Mesenteric fat pad (tissue), 1 donor: ENCODE data around the gene TTC23. TPM values are rescaled to one million over a fixed set of nuclear protein-coding genes. Genes with fewer than 3 reads are reported as not detected.
"Not testable (repeated sequence)": the region's sequence is repeated elsewhere in the genome, so short reads cannot be mapped to it uniquely, and the experiment has no call there.

Experiments used
- DNase-seq: peaks from one replicate; pipeline ENCODE4 v3.0.0-alpha.2; 2020; ENCODE audit warnings: low spot score
- total RNA-seq: library from RNA; stranded (reverse); fragmentation: NEBNext Ultra II Directional; extraction: Animal tissue kit (Norgen Biotek cat#: 25700); gene quantifications from one replicate; pipeline ENCODE4 v1.2.1, GENCODE V29; 2021
- donor health status: DM: yes; HTN: yes; CAD: no.

The TTC23 gene
- total RNA-seq, 1 donor from 2014 or later, result 18.7 TPM

DNA sequence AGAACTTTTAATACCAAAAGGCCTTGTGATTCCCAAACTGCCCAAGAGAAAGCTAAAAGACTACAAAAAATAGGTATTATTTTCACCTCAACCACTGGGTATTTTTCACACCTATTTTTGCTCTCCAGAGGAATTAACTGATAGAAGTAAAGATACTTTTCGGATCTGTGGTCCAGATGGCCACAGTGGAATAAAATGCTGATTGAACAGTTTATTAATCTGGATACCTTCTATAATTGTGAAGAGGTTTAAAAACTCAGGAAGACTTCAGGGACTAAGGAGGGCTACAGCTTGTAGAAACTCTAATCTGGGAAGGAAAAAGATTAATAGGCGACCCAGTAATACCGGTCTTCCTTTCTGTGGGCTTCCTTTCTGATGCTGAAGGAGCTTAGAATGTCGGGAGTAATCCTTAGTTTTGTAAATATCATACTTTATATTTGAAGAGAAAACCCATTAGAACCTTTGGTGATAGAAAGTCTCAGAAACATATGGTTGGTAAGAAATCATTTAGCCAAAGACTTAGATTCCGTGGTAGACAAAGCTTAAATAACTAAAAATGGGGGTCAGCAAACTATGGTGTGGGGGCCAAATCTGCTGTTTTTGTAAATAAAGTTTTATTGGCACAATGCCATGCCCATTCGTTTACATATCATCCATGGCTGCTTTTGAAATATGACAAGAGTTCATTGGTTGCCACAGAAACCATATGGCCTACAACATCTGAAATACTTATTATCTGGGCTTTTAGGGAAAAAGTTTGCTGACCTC is 47.8 kb downstream of the TTC23 start:
- no peak for DNase-seq

- DNase-seq, result no peak
These were observed 51.5 kb downstream of the TTC23 start for GRCh38 chr15:99197856-99198255.

DNA sequence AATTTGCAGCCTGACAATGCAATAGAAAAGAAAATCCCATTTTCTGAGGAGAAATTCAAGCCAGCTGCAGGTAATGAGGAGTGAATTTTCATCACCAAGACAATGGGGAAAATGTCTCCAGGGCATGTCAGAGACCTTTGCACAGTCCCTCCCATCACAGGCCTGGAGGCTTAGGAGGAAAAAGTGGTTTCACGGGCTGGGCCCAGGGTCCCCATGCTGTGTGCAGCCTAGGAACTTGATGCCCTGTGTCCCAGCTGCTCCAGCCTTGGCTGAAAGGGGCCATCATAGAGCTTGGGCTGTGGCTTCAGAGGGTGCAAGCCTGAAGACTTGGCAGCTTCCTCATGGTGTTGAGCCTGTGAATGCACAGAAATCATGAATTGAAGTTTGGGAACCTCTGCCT is 57.2 kb downstream of the TTC23 start:
- DNase-seq, result not testable (repeated sequence)

- no peak for DNase-seq
These were observed 61.4 kb downstream of the TTC23 start for GRCh38 chr15:99187936-99188335.

- DNase-seq, result no peak
These were observed 63.8 kb downstream of the TTC23 start for GRCh38 chr15:99185414-99186130.

DNA sequence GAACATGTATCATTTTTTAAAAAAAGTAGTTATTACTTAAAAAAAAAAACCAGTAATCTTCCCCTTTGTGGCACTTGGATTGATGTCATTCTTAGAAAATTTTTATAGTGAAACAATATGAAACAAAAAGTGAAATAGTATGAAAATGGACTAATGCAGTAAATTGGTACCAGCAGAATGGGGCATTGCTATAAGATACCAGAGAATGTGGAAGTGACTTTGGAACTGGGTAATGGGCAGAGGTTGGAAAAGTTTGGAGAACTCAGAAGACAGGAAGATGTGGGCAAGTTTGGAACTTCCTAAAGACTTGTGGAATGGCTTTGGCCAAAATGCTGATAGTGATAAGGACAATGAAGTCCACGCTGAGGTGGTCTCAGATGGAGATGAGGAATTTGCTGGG is 66.6 kb downstream of the TTC23 start:
- DNase-seq, result no peak

GRCh38 chr15:99181545-99181971 is 67.8 kb downstream of the TTC23 start:
- DNase-seq, result no peak

- no peak for DNase-seq
These were observed 68.4 kb downstream of the TTC23 start for GRCh38 chr15:99180964-99181306.

DNA sequence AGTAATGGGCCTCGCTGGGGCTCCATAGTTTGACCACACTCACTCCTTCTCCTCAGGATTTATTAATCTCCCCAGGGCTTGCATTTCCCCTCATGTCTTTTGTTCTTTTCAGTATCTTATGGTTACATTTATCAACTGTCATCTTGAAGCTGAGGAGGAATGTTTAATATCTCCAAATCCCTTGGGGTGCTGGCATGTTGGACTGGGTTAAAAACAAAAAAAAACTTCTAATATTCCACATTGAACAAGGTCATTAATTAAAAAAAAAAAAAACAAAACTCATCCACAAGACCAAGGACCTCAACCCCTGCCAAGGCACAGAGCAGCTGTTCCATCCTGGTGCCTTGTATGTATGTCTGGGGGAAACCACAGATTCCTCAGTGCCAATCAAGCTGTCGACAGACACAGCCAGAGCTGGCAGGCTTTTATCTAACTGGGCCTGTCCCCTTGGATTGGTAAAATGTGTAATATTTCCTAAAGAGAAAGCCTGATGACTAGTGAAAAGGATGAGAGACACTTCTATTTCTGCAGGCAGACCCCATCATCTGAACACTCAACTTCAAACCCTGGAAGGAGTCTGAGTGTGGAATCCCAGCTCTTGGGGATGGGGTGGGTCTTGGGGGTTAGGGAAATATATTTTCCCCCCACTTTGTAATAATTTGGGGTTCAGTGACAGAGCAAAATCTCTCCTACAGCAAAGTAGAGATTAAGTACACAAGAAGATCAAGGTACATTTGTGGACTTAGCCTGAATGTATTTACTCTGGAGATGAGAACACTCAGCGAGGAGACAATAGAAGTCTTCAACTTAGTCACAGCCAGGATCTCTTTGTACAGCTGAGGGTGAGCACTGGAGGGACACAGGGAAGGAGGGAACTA is 69.1 kb downstream of the TTC23 start:
- no peak for DNase-seq

GRCh38 chr15:99177679-99178078 is 71.7 kb downstream of the TTC23 start:
- DNase-seq, result no peak

GRCh38 chr15:99176757-99177156 is 72.6 kb downstream of the TTC23 start:
- DNase-seq, result no peak

DNA sequence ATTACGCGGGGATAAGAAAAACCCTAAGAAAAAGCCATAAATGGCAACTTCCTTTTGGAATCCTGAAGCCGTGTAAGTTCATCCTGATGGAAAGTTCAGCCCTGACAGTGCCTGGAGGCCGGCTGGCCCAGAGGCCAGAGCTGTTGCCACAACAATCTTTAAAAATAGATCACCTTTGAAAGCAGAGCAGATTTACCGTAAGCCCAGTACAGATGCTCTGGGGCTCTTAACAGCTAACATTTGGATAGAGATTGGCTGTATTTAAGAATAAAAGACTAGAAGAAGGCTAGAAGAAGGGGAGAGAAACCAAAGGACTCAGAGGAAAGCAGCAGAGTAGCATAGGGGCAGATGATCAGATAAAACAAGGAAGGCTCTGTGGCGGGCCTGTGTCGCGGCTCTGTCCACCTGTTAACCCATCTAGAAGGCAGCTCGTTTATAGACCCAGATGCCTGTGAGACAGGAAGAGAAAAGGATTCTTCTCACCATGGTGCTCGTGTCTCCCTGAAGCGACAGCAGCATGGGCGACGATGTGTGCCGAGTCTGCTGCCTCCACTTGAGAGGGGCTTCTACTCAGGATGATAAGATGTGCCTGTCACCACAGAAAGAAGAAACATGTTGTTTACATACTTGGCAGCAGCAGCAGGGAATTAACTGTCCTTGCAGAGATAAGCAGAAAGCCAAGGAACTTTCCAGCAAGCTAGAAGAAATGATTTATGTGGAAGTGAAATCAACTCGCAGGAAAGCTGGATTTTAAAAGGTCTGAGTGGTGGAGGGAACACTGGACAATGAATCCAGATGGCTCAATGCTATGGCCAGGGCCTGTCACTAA is 74.6 kb downstream of the TTC23 start:
- no peak for DNase-seq

DNA sequence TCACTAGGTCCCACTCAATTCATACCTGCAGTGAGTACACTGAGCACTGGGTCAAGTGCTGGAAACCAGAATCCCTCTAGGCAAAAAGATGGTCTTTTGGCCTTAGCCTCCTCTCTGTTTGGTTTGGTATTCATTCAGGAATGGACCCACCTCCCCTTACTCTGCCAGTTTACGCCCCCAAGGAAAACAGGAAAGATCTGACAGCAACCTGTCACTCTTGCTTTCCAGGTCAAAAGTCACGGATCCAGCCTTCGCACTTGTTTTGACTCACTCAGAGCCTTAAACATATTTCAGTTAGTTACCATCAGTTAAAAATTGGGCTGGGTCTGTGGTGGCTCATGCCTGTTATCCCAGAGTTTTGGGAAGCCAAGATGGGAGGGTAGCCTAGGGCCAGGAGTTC is 76.4 kb downstream of the TTC23 start:
- DNase-seq, result no peak

- no peak for DNase-seq
These were observed 77.2 kb downstream of the TTC23 start for GRCh38 chr15:99172171-99172570.

- no peak for DNase-seq
These were observed 78.8 kb downstream of the TTC23 start for GRCh38 chr15:99170476-99171065.

DNA sequence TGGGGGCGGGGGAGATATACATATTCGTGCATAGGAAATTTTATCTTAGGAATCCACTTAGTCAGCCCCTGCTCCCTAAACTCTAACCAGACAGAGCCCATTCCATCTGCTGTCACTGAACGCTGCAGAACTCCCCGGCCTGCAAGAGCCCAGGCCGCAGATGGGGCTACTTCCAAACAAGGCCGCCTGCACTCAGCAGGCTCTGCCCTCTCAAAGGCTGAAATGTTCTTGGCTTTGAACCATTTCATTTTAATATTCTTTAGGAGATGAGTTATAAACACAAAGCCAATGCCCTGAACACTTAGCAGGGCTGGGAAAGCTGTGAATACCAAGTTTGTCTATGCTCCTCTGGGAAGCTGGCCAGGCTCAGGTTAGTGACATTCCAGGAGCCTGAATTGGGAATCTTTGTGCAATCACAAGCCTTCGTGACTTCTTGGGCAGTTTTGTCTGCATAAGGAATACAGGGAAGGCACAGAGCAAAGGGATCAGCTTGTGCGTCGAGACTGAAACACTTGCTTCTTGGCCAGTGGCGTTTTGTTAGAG is 79.5 kb downstream of the TTC23 start:
- no peak for DNase-seq

DNA sequence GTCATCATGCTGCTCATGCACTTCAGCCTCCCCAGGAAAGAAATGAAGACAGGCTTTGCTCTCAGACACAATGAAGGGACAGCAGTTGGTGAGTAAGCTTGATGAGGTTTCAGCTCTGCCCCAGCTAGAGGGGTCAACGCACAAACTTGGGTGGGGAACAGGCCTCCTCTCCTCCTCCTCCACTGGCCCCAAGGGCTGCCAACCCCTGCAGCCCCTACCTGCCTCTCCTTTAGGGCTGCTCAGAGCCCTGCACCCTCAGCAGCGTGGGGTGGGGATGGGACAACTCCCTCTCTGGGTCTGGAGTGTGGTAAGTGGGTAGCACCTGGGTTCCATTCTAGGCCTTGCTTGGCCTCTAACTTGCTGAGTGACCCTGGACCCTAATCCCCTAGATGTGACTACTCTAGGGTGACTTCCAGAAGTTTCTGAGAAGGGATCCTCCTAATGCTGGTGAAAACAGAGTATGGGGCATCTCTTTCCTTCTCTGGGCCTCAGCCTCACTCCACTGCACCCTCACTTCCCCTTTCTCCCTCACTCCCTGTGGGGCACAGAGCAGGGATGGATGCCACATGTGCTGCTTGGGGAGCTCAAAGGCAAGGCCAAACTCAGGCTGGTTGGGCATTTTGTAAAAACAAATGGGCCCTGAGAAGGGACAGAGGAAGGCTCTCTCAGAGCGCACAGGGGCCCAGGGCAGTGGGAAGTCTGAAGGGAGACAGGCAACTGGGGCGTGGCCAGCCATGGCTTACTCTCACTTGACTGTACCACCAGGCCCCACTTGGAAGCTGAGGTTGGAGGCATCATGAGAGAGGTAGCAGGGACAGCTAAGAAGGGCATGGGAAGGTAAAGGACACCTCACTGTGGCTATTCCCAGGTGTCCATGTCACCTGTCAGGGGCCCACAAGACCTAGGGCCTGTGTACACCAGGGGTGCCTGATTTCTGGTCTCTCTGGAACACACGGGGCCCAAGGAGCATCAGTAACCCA is 80.5 kb downstream of the TTC23 start:
- DNase-seq, result no peak

DNA sequence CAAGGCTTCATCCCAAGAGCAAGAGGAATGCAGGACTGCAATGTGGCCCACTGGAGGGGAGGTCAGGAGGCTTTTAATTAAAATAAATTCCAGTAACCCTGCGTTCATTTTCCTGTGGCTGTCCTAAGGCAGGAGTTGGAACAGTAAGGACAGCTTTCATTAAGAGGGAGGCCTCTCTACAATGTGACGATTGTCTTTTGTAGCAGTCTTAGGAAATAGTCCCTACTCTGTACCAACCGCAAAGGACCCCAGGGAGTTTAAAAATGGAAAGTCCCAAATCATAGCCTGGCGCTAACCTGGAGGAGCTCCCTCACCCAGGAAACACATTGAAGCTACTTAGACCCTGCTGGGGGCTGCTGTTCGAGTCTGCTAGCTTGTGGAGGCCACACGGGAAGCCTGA is 81.7 kb downstream of the TTC23 start:
- no peak for DNase-seq

DNA sequence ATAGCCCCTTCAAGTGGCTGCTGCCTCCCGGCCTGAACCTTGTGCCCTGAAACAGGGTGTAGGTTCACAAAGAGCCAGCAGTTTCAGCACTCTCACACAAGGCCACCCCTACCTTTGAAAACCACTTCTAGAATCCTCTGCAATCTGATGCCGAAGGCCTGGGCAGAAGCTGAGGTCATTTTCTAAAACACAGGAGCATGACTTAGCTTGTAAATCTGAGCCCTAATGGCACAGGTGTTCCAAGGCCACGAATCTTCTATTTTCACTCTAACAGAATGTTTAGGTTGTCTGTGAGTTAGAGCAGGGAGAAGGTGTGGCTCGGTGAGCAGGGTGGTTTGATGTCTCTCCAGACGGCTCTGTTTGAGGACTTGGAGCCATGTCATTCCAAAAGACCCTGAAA is 82.2 kb downstream of the TTC23 start:
- DNase-seq, result no peak
